HG03439 (cell line): Measurements from ENCODE around the gene ARID1B.
A peak's percentile ranks its signal among the peaks of the same experiment; 100 is the strongest.

Experiments
- ATAC-seq: cut with Tn5 transposase; IDR thresholded peaks from one replicate; pipeline ENCODE4 v1.9.1; 2021; ENCODE audit warnings: mild to moderate bottlenecking, moderate library complexity; ENCODE audit not compliant: unreplicated experiment

Gene ARID1B

GRCh38 chr6:156773935-156774852 is 3.0 kb upstream of the ARID1B start:
- no peak for ATAC-seq

GRCh38 chr6:156774863-156775405 is 2.2 kb upstream of the ARID1B start:
- ATAC-seq, result no peak

- no peak for ATAC-seq
Measured at GRCh38 chr6:156775717-156776116, 1.5 kb upstream of the ARID1B start.

- no peak for ATAC-seq
Measured at GRCh38 chr6:156776470-156776839, 723 bp upstream of the ARID1B start.

GRCh38 chr6:156777577-156778453 is 637 bp downstream of the ARID1B start:
- ATAC-seq, result peak; percentile 11

GRCh38 chr6:156778454-156779205 is 1.5 kb downstream of the ARID1B start:
- no peak for ATAC-seq

GRCh38 chr6:156779206-156780094 is 2.3 kb downstream of the ARID1B start:
- ATAC-seq, result no peak

- ATAC-seq, result peak; percentile 47
Measured at GRCh38 chr6:156780102-156780641, 3.0 kb downstream of the ARID1B start.

- ATAC-seq, result no peak
Measured at GRCh38 chr6:156780962-156781853, 4.0 kb downstream of the ARID1B start.

GRCh38 chr6:156781861-156782631 is 4.9 kb downstream of the ARID1B start:
- no peak for ATAC-seq

GRCh38 chr6:156782691-156783320 is 5.6 kb downstream of the ARID1B start:
- no peak for ATAC-seq

GRCh38 chr6:156783958-156784357 is 6.8 kb downstream of the ARID1B start:
- no peak for ATAC-seq

GRCh38 chr6:156786652-156787051 is 9.5 kb downstream of the ARID1B start:
- no peak for ATAC-seq

GRCh38 chr6:156787569-156788492 is 10.7 kb downstream of the ARID1B start:
- no peak for ATAC-seq

GRCh38 chr6:156789081-156789943 is 12.1 kb downstream of the ARID1B start:
- no peak for ATAC-seq
